H1 (cell line): ENCODE results near the gene TPO. TPM values are rescaled to one million over a fixed set of nuclear protein-coding genes. Genes with fewer than 3 reads are reported as not detected.

Experiments
- CTCF ChIA-PET: fragments of 300-600 bp; sonication (Branson Sonifier 250); formaldehyde crosslinking; loops from one replicate; lab custom pipeline; 2021; ENCODE audit not compliant: partially characterized antibody; lab: Charles Lee
- POLR2A ChIA-PET: fragments of 300-600 bp; sonication (Branson Sonifier 250); formaldehyde crosslinking; loops from one replicate; lab custom pipeline; 2021; ENCODE audit warnings: inconsistent platforms; ENCODE audit not compliant: partially characterized antibody; lab: Charles Lee
- DNase-seq, 2 experiments: peaks; one replicate each; pipeline versions ENCODE4 v3.0.0 to v3.0.0-alpha.2; 2010 to 2022; ENCODE audit warnings: low spot score in 2 of 2, low read depth in 1 of 2, mixed read lengths in 1 of 2
- FAIRE-seq: peaks from 2 replicates; lab custom pipeline; 2011; peaks lifted over from hg19 to GRCh38; lab: Jason Lieb, UNC
- H2AFZ ChIP-seq: 2 replicates; pipeline ENCODE4 v1.8.1; 2012; ENCODE audit warnings: low read length, inconsistent platforms
- H2AK5ac ChIP-seq: 2 replicates; pipeline ENCODE4 v1.6.1; 2013; ENCODE audit warnings: low read depth, low read length
- H2BK120ac ChIP-seq: replicated peaks from 2 replicates; pipeline ENCODE3; 2013; ENCODE audit warnings: low read depth, low read length, inconsistent platforms
- H2BK12ac ChIP-seq: 2 replicates; pipeline ENCODE4 v1.6.1; 2013; ENCODE audit warnings: low read depth, low read length
- H2BK15ac ChIP-seq: 2 replicates; pipeline ENCODE4 v1.6.1; 2013; ENCODE audit warnings: low read length
- H2BK20ac ChIP-seq: 2 replicates; pipeline ENCODE4 v1.6.1; 2013; ENCODE audit warnings: low read length
- H2BK5ac ChIP-seq: 2 replicates; pipeline ENCODE4 v1.6.1; 2013; ENCODE audit warnings: low read depth, low read length
- H3K14ac ChIP-seq: 2 replicates; pipeline ENCODE4 v1.6.1; 2013; ENCODE audit warnings: inconsistent platforms; ENCODE audit not compliant: insufficient read length
- H3K18ac ChIP-seq: 2 replicates; pipeline ENCODE4 v1.6.1; 2013; ENCODE audit warnings: low read length; ENCODE audit errors: extremely low read depth
- H3K23ac ChIP-seq: 2 replicates; pipeline ENCODE4 v1.6.1; 2013; ENCODE audit warnings: inconsistent platforms; ENCODE audit not compliant: insufficient read length
- H3K23me2 ChIP-seq: 2 replicates; pipeline ENCODE4 v1.6.1; 2013; ENCODE audit warnings: low read depth, low read length
- H3K27ac ChIP-seq: 2 replicates; pipeline ENCODE4 v1.6.1; 2011; ENCODE audit warnings: low read depth, low read length, inconsistent platforms
- H3K27me3 ChIP-seq, 4 experiments: replicated peaks in 1 of 4; 1 replicate in 1 of 4; 2 replicates in 3 of 4; pipeline versions ENCODE4 v1.6.1 to v1.8.1; 2011 to 2013; ENCODE audit warnings: low read length in 3 of 4, mild to moderate bottlenecking in 3 of 4, inconsistent platforms in 2 of 4, mixed read lengths in 2 of 4, moderate library complexity in 1 of 4; ENCODE audit not compliant: control insufficient read depth in 3 of 4, insufficient read depth in 3 of 4; ENCODE audit errors: extremely low read depth in 1 of 4
- H3K36me3 ChIP-seq, 4 experiments: 2 replicates each; pipeline versions ENCODE4 v1.6.1 to v1.8.1; 2011 to 2013; ENCODE audit warnings: mild to moderate bottlenecking in 4 of 4, low read length in 3 of 4, moderate library complexity in 2 of 4, control low read depth in 1 of 4, inconsistent platforms in 1 of 4; ENCODE audit not compliant: insufficient read depth in 4 of 4, control insufficient read depth in 2 of 4
- H3K4ac ChIP-seq: replicated peaks from 2 replicates; pipeline ENCODE3; 2013; ENCODE audit warnings: low read length, low read depth, mixed read lengths, inconsistent platforms; ENCODE audit not compliant: insufficient read length
- H3K4me1 ChIP-seq, 4 experiments: replicated peaks in 1 of 4; 1 replicate in 1 of 4; 2 replicates in 3 of 4; pipeline versions ENCODE4 v1.6.1 to v1.8.1; 2011 to 2013; ENCODE audit warnings: low read length in 3 of 4, inconsistent platforms in 2 of 4, mixed read lengths in 1 of 4; ENCODE audit not compliant: insufficient read depth in 4 of 4, control insufficient read depth in 3 of 4
- H3K4me2 ChIP-seq, 2 experiments: 2 replicates each; pipeline versions ENCODE4 v1.6.1 to v1.8.1; 2011 to 2013; ENCODE audit warnings: low read depth in 2 of 2, low read length in 2 of 2, control low read depth in 1 of 2, inconsistent platforms in 1 of 2, mild to moderate bottlenecking in 1 of 2; ENCODE audit not compliant: insufficient read depth in 1 of 2
- H3K4me3 ChIP-seq, 4 experiments: fragments of 200-600, 300-600 bp in 1 of 4; sonication (generic), shearing (Covaris generic), sonication (Bioruptor Twin) in 1 of 4; 2 replicates each; pipeline versions ENCODE4 v1.5.1 to v1.8.1; 2011 to 2016; ENCODE audit warnings: low read length in 4 of 4, low read depth in 3 of 4, control low read depth in 2 of 4, inconsistent platforms in 2 of 4, mild to moderate bottlenecking in 2 of 4, mixed read lengths in 1 of 4, moderate library complexity in 1 of 4; ENCODE audit not compliant: insufficient read depth in 2 of 4; ENCODE audit errors: extremely low read depth in 1 of 4
- H3K56ac ChIP-seq: replicated peaks from 2 replicates; pipeline ENCODE3; 2013; ENCODE audit warnings: low read depth, mild to moderate bottlenecking, mixed read lengths, low read length, inconsistent platforms; ENCODE audit not compliant: insufficient read length
- H3K79me1 ChIP-seq: 2 replicates; pipeline ENCODE4 v1.6.1; 2013; ENCODE audit warnings: low read depth, low read length, control low read depth
- H3K79me2 ChIP-seq, 2 experiments: 2 replicates each; pipeline versions ENCODE4 v1.6.1 to v1.8.1; 2012 to 2013; ENCODE audit warnings: low read length in 2 of 2, mild to moderate bottlenecking in 2 of 2, inconsistent platforms in 1 of 2; ENCODE audit not compliant: insufficient read depth in 2 of 2, control insufficient read depth in 1 of 2
- H3K9ac ChIP-seq, 4 experiments: replicated peaks in 1 of 4; 1 replicate in 1 of 4; 2 replicates in 3 of 4; pipeline versions ENCODE4 v1.6.1 to v1.8.1; 2011 to 2013; ENCODE audit warnings: low read depth in 3 of 4, low read length in 3 of 4, control low read depth in 2 of 4, mild to moderate bottlenecking in 2 of 4, moderate library complexity in 2 of 4, inconsistent platforms in 1 of 4; ENCODE audit errors: extremely low read depth in 1 of 4
- H3K9me3 ChIP-seq, 2 experiments: 2 replicates each; pipeline versions ENCODE4 v1.6.1 to v1.8.1; 2012 to 2013; ENCODE audit warnings: mild to moderate bottlenecking in 2 of 2, moderate library complexity in 2 of 2, control low read depth in 1 of 2, inconsistent platforms in 1 of 2, low read depth in 1 of 2, low read length in 1 of 2, mixed read lengths in 1 of 2; ENCODE audit not compliant: insufficient read depth in 2 of 2
- H4K20me1 ChIP-seq, 2 experiments: replicated peaks in 1 of 2; 2 replicates each; pipeline versions ENCODE3 to v1.8.1; 2011 to 2013; ENCODE audit warnings: inconsistent platforms in 2 of 2, low read length in 2 of 2, mild to moderate bottlenecking in 1 of 2; ENCODE audit not compliant: insufficient read depth in 2 of 2, control insufficient read depth in 1 of 2
- H4K5ac ChIP-seq: 2 replicates; pipeline ENCODE4 v1.6.1; 2013; ENCODE audit warnings: low read length, low read depth, mixed read lengths, inconsistent platforms; ENCODE audit not compliant: insufficient read length
- H4K8ac ChIP-seq: 2 replicates; pipeline ENCODE4 v1.8.0; 2013; ENCODE audit warnings: mild to moderate bottlenecking, moderate library complexity, low read length, inconsistent platforms; ENCODE audit not compliant: insufficient read depth; ENCODE audit errors: extremely low read depth
- H4K91ac ChIP-seq: replicated peaks from 2 replicates; pipeline ENCODE3; 2013; ENCODE audit warnings: low read length, mixed read lengths, inconsistent platforms; ENCODE audit not compliant: insufficient read length
- BRCA1 ChIP-seq: IDR thresholded peaks from 2 replicates; pipeline ENCODE4 v1.6.1; 2012; ENCODE audit warnings: low read depth, low read length, improper control_type of control experiment
- CHD1 ChIP-seq: IDR thresholded peaks from 2 replicates; pipeline ENCODE4 v1.6.1; 2012; ENCODE audit warnings: low read depth, low read length, improper control_type of control experiment
- CTBP2 ChIP-seq: IDR thresholded peaks from 2 replicates; pipeline ENCODE4 v1.7.0; 2011; ENCODE audit warnings: borderline replicate concordance, mild to moderate bottlenecking, moderate library complexity, mixed read lengths, low read length; ENCODE audit not compliant: insufficient read depth, insufficient read length
- EGR1 ChIP-seq: IDR thresholded peaks from 2 replicates; pipeline ENCODE4 v1.6.1; 2011; ENCODE audit warnings: low read depth, low read length, borderline replicate concordance
- HDAC6 ChIP-seq: IDR thresholded peaks from one replicate; pipeline ENCODE4 v1.7.1; 2012; ENCODE audit warnings: low read depth, mild to moderate bottlenecking, inconsistent platforms, low read length, moderate library complexity
- KDM1A ChIP-seq: fragments of 200-600, 300-600 bp; sonication (generic); IDR thresholded peaks from 2 replicates; pipeline ENCODE4 v1.7.1; 2016; ENCODE audit warnings: mild to moderate bottlenecking, low read length, borderline replicate concordance
- KDM4A ChIP-seq: IDR thresholded peaks from one replicate; pipeline ENCODE4 v1.7.1; 2012; ENCODE audit warnings: low read depth, mild to moderate bottlenecking, moderate library complexity, low read length, inconsistent platforms; ENCODE audit not compliant: severe bottlenecking
- POU5F1 ChIP-seq: IDR thresholded peaks from 2 replicates; pipeline ENCODE4 v1.6.1; 2011; ENCODE audit warnings: low read depth, mild to moderate bottlenecking, low read length, moderate library complexity
- RXRA ChIP-seq: IDR thresholded peaks from 2 replicates; pipeline ENCODE4 v1.6.1; 2011; ENCODE audit warnings: low read depth, mild to moderate bottlenecking, low read length, moderate library complexity; ENCODE audit not compliant: insufficient read depth
- SAP30 ChIP-seq: fragments of 300-600 bp; sonication (generic); IDR thresholded peaks from 2 replicates; pipeline ENCODE4 v1.7.1; 2012; ENCODE audit warnings: low read length, moderate library complexity, mild to moderate bottlenecking, inconsistent platforms; ENCODE audit not compliant: insufficient read depth, insufficient replicate concordance
- SRF ChIP-seq: IDR thresholded peaks from 2 replicates; pipeline ENCODE4 v1.6.1; 2011; ENCODE audit warnings: mild to moderate bottlenecking, low read depth, low read length, moderate library complexity
- TAF7 ChIP-seq: optimal IDR thresholded peaks from 2 replicates; pipeline ENCODE3; 2011; ENCODE audit warnings: low read depth, mild to moderate bottlenecking, inconsistent platforms, low read length, moderate library complexity, borderline replicate concordance
- TCF12 ChIP-seq: IDR thresholded peaks from 2 replicates; pipeline ENCODE4 v1.6.1; 2011; ENCODE audit warnings: low read depth, mild to moderate bottlenecking, low read length
- ZNF274 ChIP-seq: IDR thresholded peaks from 2 replicates; pipeline ENCODE4 v1.7.0; 2012; ENCODE audit warnings: low read length, borderline replicate concordance; ENCODE audit errors: extremely low read depth
- WGBS, 2 experiments: shearing (Covaris generic) in 1 of 2; methylation state at CpG; one replicate each; pipeline versions ENCODE4 v1.1.6 to v1.1.7; 2013 to 2015; ENCODE audit warnings: low lambda C conversion rate in 2 of 2, mixed read lengths in 2 of 2, inconsistent platforms in 1 of 2, low coverage in 1 of 2, missing lambda C conversion rate in 1 of 2; ENCODE audit not compliant: insufficient replicate concordance in 2 of 2, insufficient coverage in 1 of 2, insufficient read length in 1 of 2; ENCODE audit errors: extremely low coverage in 1 of 2, missing lambda C conversion rate in 1 of 2; 5-methylcytosine and 5-hydroxymethylcytosine counted together
- polyA plus RNA-seq, 7 experiments: library from polyadenylated mRNA; depleted of rRNA in 3 of 7; stranded (reverse) in 5 of 7; unstranded in 2 of 7; fragments of >200 nt in 5 of 7; fragments of 200-250 nt in 2 of 7; gene quantifications; 1 replicate in 5 of 7; 2 replicates in 1 of 7; 4 replicates in 1 of 7; pipeline versions ENCODE4 v1.2.1 to v1.2.3, GENCODE V29; 2011 to 2013; ENCODE audit warnings: missing spikeins in 2 of 7, mixed read lengths in 2 of 7
- total RNA-seq: library from RNA; stranded (reverse); fragmentation: NEBNext Ultra II Directional; extraction: Animal tissue kit (Norgen Biotek cat#: 25700); gene quantifications from 2 replicates; pipeline ENCODE4 v1.2.1, GENCODE V29; 2021

TPO gene
- total and polyA plus RNA-seq, 2 of the 8 experiments (the other 6 are each of a cell fraction or from before 2014, with no cell fraction given) = not detected

DNA sequence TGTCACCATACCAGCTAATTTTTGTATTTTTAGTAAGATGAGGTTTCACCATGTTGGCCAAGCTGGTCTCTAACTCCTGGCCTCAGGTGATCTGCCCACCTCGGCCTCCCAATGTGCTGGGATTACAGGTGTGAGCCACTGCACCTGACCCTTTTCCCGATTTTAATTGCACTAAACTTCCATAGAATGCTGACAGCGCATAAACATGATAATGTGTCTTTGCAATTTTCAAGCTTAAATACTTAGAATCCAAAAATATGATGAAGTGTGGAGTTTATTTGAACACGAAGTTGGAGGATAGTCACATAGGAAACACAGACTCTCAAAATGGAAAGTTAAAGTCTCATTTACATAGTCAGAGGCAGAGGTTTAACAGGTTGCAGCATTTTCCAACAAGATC, 138.6 kb downstream of the TPO start:
- Histone ChIP-seq H4K5ac (no peak overlapping the region), H3K4me3 (no peak overlapping the region), H3K27me3 (peaks cover 0 to 4% (median 3%) of the 10 kb centered on the region in 4 experiments; a peak in 3 of 7 replicates), H3K9ac (no peak overlapping the region), H2BK20ac (no peak overlapping the region), H3K18ac (no peak overlapping the region), H2BK5ac (no peak overlapping the region), H3K36me3 (no peaks in the 10 kb centered on the region), H2BK15ac (no peak overlapping the region), H4K91ac (no peak overlapping the region), H3K79me1 (no peaks in the 10 kb centered on the region), H3K9me3 (no peaks in the 10 kb centered on the region), H2BK120ac (no peak overlapping the region), H3K4ac (no peak overlapping the region), H3K23ac (no peak overlapping the region), H3K14ac (no peak overlapping the region), H2AK5ac (no peak overlapping the region), H2AFZ (no peak overlapping the region), H4K20me1 (peaks cover 0 to 2% of the 10 kb centered on the region in 2 experiments), H3K27ac (no peak overlapping the region), H2BK12ac (no peak overlapping the region), H3K4me2 (no peak overlapping the region), H4K8ac (no peak overlapping the region), H3K23me2 (peaks cover 5% of the 10 kb centered on the region; the same call in 1 of the 2 replicates), H3K79me2 (no peaks in the 10 kb centered on the region), H3K4me1 (no peaks in the 10 kb centered on the region), H3K56ac (no peak overlapping the region)
- 83% methylated on average over 4 of the region's 4 CpGs; no CpG with 5 or more reads in 1 of the 2 experiments for WGBS, 2 experiments
- POLR2A ChIA-PET = no interaction called here
- no peak for FAIRE-seq
- CTCF ChIA-PET = interaction anchor here (0.7 to 7.1 kb wide), 19 partner anchors 8 to 412 kb away, joined by 3 to 65 read pairs (median 4); no protein-coding TSS in a partner anchor
- no peak for DNase-seq
- no peak for TF ChIP-seq BRCA1
- no peak for TF ChIP-seq KDM1A
- no peak for TF ChIP-seq SAP30
- TF ChIP-seq SRF = no peak
- TF ChIP-seq RXRA = no peak
- no peak for TF ChIP-seq POU5F1
- TF ChIP-seq TAF7 = no peak
- no peak for TF ChIP-seq CTBP2
- TF ChIP-seq EGR1 = no peak
- TF ChIP-seq KDM4A = no peak
- TF ChIP-seq TCF12 = no peak
- no peak for TF ChIP-seq ZNF274
- no peak for TF ChIP-seq HDAC6
- TF ChIP-seq CHD1 = no peak
